GM19372 (cell line): ENCODE data around the gene DACH1.
"Not testable (repeated sequence)": the region's sequence is repeated elsewhere in the genome, so short reads cannot be mapped to it uniquely, and the experiment has no call there.

Experiments
- ATAC-seq: cut with Tn5 transposase; IDR thresholded peaks from one replicate; pipeline ENCODE4 v1.9.1; 2021; ENCODE audit warnings: mild to moderate bottlenecking, low read depth, moderate library complexity; ENCODE audit not compliant: unreplicated experiment

Gene DACH1

GRCh38 chr13:71866335-71867130 is 471 bp downstream of the DACH1 start:
- ATAC-seq = peak; percentile 37

- ATAC-seq = peak; percentile 9
Observed at GRCh38 chr13:71865874-71866334, 1.1 kb downstream of the DACH1 start.

- ATAC-seq = no peak
Observed at GRCh38 chr13:71864986-71865873, 1.8 kb downstream of the DACH1 start.

- ATAC-seq = no peak
Observed at GRCh38 chr13:71864094-71864985, 2.7 kb downstream of the DACH1 start.

- no peak for ATAC-seq
Observed at GRCh38 chr13:71863254-71863865, 3.6 kb downstream of the DACH1 start.

GRCh38 chr13:71862459-71862943 is 4.5 kb downstream of the DACH1 start:
- no peak for ATAC-seq

- ATAC-seq = no peak
Observed at GRCh38 chr13:71861769-71862458, 5.1 kb downstream of the DACH1 start.

- ATAC-seq = no peak
Observed at GRCh38 chr13:71860547-71861138, 6.4 kb downstream of the DACH1 start.

GRCh38 chr13:71858647-71859046 is 8.4 kb downstream of the DACH1 start:
- no peak for ATAC-seq

- ATAC-seq = no peak
Observed at GRCh38 chr13:71856548-71857043, 10.4 kb downstream of the DACH1 start.

- no peak for ATAC-seq
Observed at GRCh38 chr13:71854401-71854800, 12.6 kb downstream of the DACH1 start.

GRCh38 chr13:71853725-71854124 is 13.3 kb downstream of the DACH1 start:
- no peak for ATAC-seq

- no peak for ATAC-seq
Observed at GRCh38 chr13:71852736-71853135, 14.3 kb downstream of the DACH1 start.

- no peak for ATAC-seq
Observed at GRCh38 chr13:71851498-71852409, 15.2 kb downstream of the DACH1 start.

- no peak for ATAC-seq
Observed at GRCh38 chr13:71842003-71842402, 25.0 kb downstream of the DACH1 start.

GRCh38 chr13:71838842-71839241 is 28.2 kb downstream of the DACH1 start:
- ATAC-seq = no peak

GRCh38 chr13:71837582-71837981 is 29.4 kb downstream of the DACH1 start:
- ATAC-seq = not testable (repeated sequence)

- ATAC-seq = no peak
Observed at GRCh38 chr13:71831716-71832115, 35.3 kb downstream of the DACH1 start.
